Right renal cortex interstitium (tissue), 3 donors: ENCODE data around the gene SHISA5. TPM values are rescaled to one million over a fixed set of nuclear protein-coding genes. Genes with fewer than 3 reads are reported as not detected.

Experiments used
- DNase-seq, 3 donors: peaks; one replicate each; pipeline ENCODE4 v3.0.0-alpha.2; 2013; ENCODE audit warnings: low read depth in 3 of 3, low spot score in 2 of 3
- polyA plus RNA-seq, 3 donors: library from polyadenylated mRNA; unstranded; fragments of 120-200 nt; gene quantifications; one replicate each; pipeline ENCODE4 v1.2.1, GENCODE V29; 2013; ENCODE audit not compliant: insufficient read length in 3 of 3

SHISA5 gene
- polyA plus RNA-seq, 3 donors: 95.0 to 104 (median 104) TPM

GRCh38 chr3:48419149-48419548, 84.8 kb downstream of the SHISA5 start:
- no peak for DNase-seq

- DNase-seq: no peak
These were observed 85.3 kb downstream of the SHISA5 start for GRCh38 chr3:48418651-48419050.

DNA sequence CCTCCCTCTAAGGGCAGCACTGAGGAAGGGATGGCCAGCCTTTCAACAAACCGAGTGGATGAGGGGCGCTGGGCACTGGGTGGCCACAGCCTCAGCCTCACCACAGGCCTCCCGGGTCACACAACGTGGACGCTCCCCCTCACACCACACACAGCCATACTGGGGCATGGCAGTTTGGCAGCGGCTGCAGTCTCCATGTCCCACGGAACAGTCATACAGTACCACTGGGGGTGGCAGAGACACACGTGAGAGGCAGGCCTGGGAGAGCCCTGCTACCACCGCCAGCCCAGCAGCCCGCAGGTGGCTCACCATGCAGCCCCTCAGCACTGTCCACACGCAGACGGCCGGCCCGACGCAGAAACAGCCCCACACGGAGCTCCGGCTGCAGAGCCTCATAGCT, 85.8 kb downstream of the SHISA5 start:
- no peak for DNase-seq

Other genes starting within 250 kb of the SHISA5 start
- 10 to 100 TPM; 29.0 to 30.2 (median 30.2) TPM for gene NME6, start 202.8 kb downstream of the SHISA5 start, polyA plus RNA-seq
- under 1 TPM in 1 of 3 donors, not detected in 2; 0.37 TPM for gene SPINK8, start 170.5 kb downstream of the SHISA5 start, polyA plus RNA-seq
- under 1 TPM; 0.33 to 0.50 (median 0.35) TPM for gene FBXW12, start 132.0 kb downstream of the SHISA5 start, polyA plus RNA-seq
- 100 to 1,000 TPM; 140 to 172 (median 150) TPM for gene PLXNB1, start 74.1 kb downstream of the SHISA5 start, polyA plus RNA-seq
- gene CCDC51, start 64.1 kb downstream of the SHISA5 start, polyA plus RNA-seq: 10 to 100 TPM; 26.0 to 33.4 (median 27.2) TPM
- gene TMA7, start 63.9 kb downstream of the SHISA5 start, polyA plus RNA-seq: 100 to 1,000 TPM; 284 to 297 (median 286) TPM
- 10 to 100 TPM; 13.1 to 13.7 (median 13.4) TPM for gene ATRIP, start 57.4 kb downstream of the SHISA5 start, polyA plus RNA-seq
- 1 to 10 TPM; 3.9 to 4.4 (median 4.1) TPM for gene PFKFB4, start 52.6 kb upstream of the SHISA5 start, polyA plus RNA-seq
- under 1 TPM; 0.19 to 0.25 (median 0.25) TPM for gene UCN2, start 59.6 kb upstream of the SHISA5 start, polyA plus RNA-seq
- gene COL7A1, start 91.2 kb upstream of the SHISA5 start, polyA plus RNA-seq: 10 to 100 TPM; 12.9 to 14.7 (median 14.2) TPM
- 100 to 1,000 TPM; 294 to 321 (median 294) TPM for gene UQCRC1, start 105.5 kb upstream of the SHISA5 start, polyA plus RNA-seq
- gene TMEM89, start 117.6 kb upstream of the SHISA5 start, polyA plus RNA-seq: not detected
- 10 to 100 TPM; 16.5 to 26.2 (median 18.4) TPM for gene SLC26A6, start 131.3 kb upstream of the SHISA5 start, polyA plus RNA-seq
- under 1 TPM; 0.74 to 0.81 (median 0.76) TPM for gene CELSR3, start 158.7 kb upstream of the SHISA5 start, polyA plus RNA-seq
- 10 to 100 TPM; 13.6 to 18.8 (median 18.2) TPM for gene NCKIPSD, start 181.7 kb upstream of the SHISA5 start, polyA plus RNA-seq
- gene IP6K2, start 213.0 kb upstream of the SHISA5 start, polyA plus RNA-seq: 100 to 1,000 TPM; 195 to 214 (median 213) TPM